H9 (cell line): ENCODE measurements around the gene DGKH. TPM values are rescaled to one million over a fixed set of nuclear protein-coding genes. Genes with fewer than 3 reads are reported as not detected.
"Not testable (repeated sequence)": the region's sequence is repeated elsewhere in the genome, so short reads cannot be mapped to it uniquely, and the experiment has no call there.

Experiments used
- DNase-seq: peaks from one replicate; pipeline ENCODE4 v3.0.0-alpha.2; 2017
- H2AFZ ChIP-seq: one replicate; pipeline ENCODE4 v1.6.1; 2013; ENCODE audit warnings: mild to moderate bottlenecking, low read length, control low read depth, moderate library complexity
- H2AK5ac ChIP-seq: 2 replicates; pipeline ENCODE4 v1.6.1; 2013; ENCODE audit warnings: low read length, control low read depth, mixed read lengths; ENCODE audit not compliant: insufficient read length
- H2BK120ac ChIP-seq: one replicate; pipeline ENCODE4 v1.6.1; 2013; ENCODE audit warnings: low read depth, mild to moderate bottlenecking, low read length, control low read depth, inconsistent platforms; ENCODE audit not compliant: poor library complexity, severe bottlenecking
- H2BK12ac ChIP-seq: 2 replicates; pipeline ENCODE4 v1.6.1; 2013; ENCODE audit warnings: low read length, control low read depth, mixed read lengths, low read depth; ENCODE audit not compliant: insufficient read length
- H2BK15ac ChIP-seq: 2 replicates; pipeline ENCODE4 v1.6.1; 2013; ENCODE audit warnings: low read depth, low read length, control low read depth
- H2BK20ac ChIP-seq: one replicate; pipeline ENCODE4 v1.6.1; 2013; ENCODE audit warnings: low read depth, mild to moderate bottlenecking, low read length, control low read depth, inconsistent platforms; ENCODE audit not compliant: poor library complexity, severe bottlenecking
- H2BK5ac ChIP-seq: 2 replicates; pipeline ENCODE4 v1.6.1; 2013; ENCODE audit warnings: low read length, control low read depth, mixed read lengths; ENCODE audit not compliant: insufficient read length
- H3K14ac ChIP-seq: 2 replicates; pipeline ENCODE4 v1.6.1; 2013; ENCODE audit warnings: low read length, control low read depth; ENCODE audit not compliant: insufficient read depth
- H3K18ac ChIP-seq: 2 replicates; pipeline ENCODE4 v1.6.1; 2013; ENCODE audit warnings: low read depth, mild to moderate bottlenecking, mixed read lengths, low read length, control low read depth; ENCODE audit not compliant: insufficient read length
- H3K23ac ChIP-seq: 2 replicates; pipeline ENCODE4 v1.6.1; 2013; ENCODE audit warnings: low read length, control low read depth, mixed read lengths, low read depth; ENCODE audit not compliant: insufficient read length
- H3K23me2 ChIP-seq: 2 replicates; pipeline ENCODE4 v1.6.1; 2013; ENCODE audit warnings: low read depth, mild to moderate bottlenecking, mixed read lengths, low read length, control low read depth; ENCODE audit not compliant: insufficient read length, poor library complexity, severe bottlenecking
- H3K27ac ChIP-seq: 2 replicates; pipeline ENCODE4 v1.5.1; 2013; ENCODE audit warnings: low read length, control low read depth, mixed read lengths, low read depth; ENCODE audit not compliant: insufficient read length
- H3K27me3 ChIP-seq: 2 replicates; pipeline ENCODE4 v1.6.1; 2013; ENCODE audit warnings: low read length, control low read depth, inconsistent platforms; ENCODE audit not compliant: insufficient read depth
- H3K4ac ChIP-seq: 2 replicates; pipeline ENCODE4 v1.6.1; 2013; ENCODE audit warnings: low read depth, mild to moderate bottlenecking, control low read depth, inconsistent platforms, low read length, moderate library complexity
- H3K4me1 ChIP-seq: 2 replicates; pipeline ENCODE4 v1.6.1; 2013; ENCODE audit warnings: low read length, control low read depth, inconsistent platforms; ENCODE audit not compliant: insufficient read depth
- H3K4me2 ChIP-seq: 2 replicates; pipeline ENCODE4 v1.6.1; 2013; ENCODE audit warnings: low read length, control low read depth, mixed read lengths; ENCODE audit not compliant: insufficient read length, insufficient read depth
- H3K56ac ChIP-seq: 2 replicates; pipeline ENCODE4 v1.6.1; 2013; ENCODE audit warnings: low read depth, mild to moderate bottlenecking, mixed read lengths, low read length, control low read depth; ENCODE audit not compliant: insufficient read length
- H3K79me1 ChIP-seq: 2 replicates; pipeline ENCODE4 v1.6.1; 2013; ENCODE audit warnings: low read depth, mild to moderate bottlenecking, moderate library complexity, low read length, control low read depth, inconsistent platforms; ENCODE audit not compliant: insufficient read depth, poor library complexity, severe bottlenecking
- H3K79me2 ChIP-seq: 2 replicates; pipeline ENCODE4 v1.6.1; 2013; ENCODE audit warnings: low read length, control low read depth, inconsistent platforms; ENCODE audit not compliant: insufficient read depth
- H3K9ac ChIP-seq: 2 replicates; pipeline ENCODE4 v1.6.1; 2013; ENCODE audit warnings: low read length, control low read depth, mixed read lengths; ENCODE audit not compliant: insufficient read length; ENCODE audit errors: extremely low read depth
- H3K9me3 ChIP-seq: one replicate; pipeline ENCODE4 v1.6.1; 2013; ENCODE audit warnings: low read depth, low read length, inconsistent platforms; ENCODE audit not compliant: control insufficient read depth
- H3T11ph ChIP-seq: one replicate; pipeline ENCODE4 v1.6.1; 2013; ENCODE audit warnings: mild to moderate bottlenecking, low read length, control low read depth, inconsistent platforms
- H4K20me1 ChIP-seq: one replicate; pipeline ENCODE4 v1.6.1; 2013; ENCODE audit not compliant: control insufficient read depth, insufficient read length, insufficient read depth
- H4K5ac ChIP-seq: 2 replicates; pipeline ENCODE4 v1.6.1; 2013; ENCODE audit warnings: low read depth, mild to moderate bottlenecking, mixed read lengths, low read length, control low read depth; ENCODE audit not compliant: insufficient read length
- H4K8ac ChIP-seq: replicated peaks from 2 replicates; pipeline ENCODE4 v1.6.1; 2013; ENCODE audit warnings: low read length, control low read depth, mixed read lengths, low read depth; ENCODE audit not compliant: insufficient read length
- H4K91ac ChIP-seq: 2 replicates; pipeline ENCODE4 v1.6.1; 2013; ENCODE audit warnings: low read depth, mild to moderate bottlenecking, moderate library complexity, mixed read lengths, low read length, control low read depth; ENCODE audit not compliant: insufficient read length
- H3K27ac Mint-ChIP-seq, 3 experiments: 2 replicates in 2 of 3; 3 replicates in 1 of 3; pipeline ENCODE4 v1.8.0; 2020 to 2021; ENCODE audit warnings: mixed read lengths in 3 of 3, mild to moderate bottlenecking in 1 of 3, moderate library complexity in 1 of 3
- H3K27me3 Mint-ChIP-seq: 2 replicates; pipeline ENCODE4 v1.8.0; 2021; ENCODE audit warnings: low read depth, mild to moderate bottlenecking, moderate library complexity, mixed read lengths
- H3K36me3 Mint-ChIP-seq, 3 experiments: 2 replicates in 2 of 3; 3 replicates in 1 of 3; pipeline ENCODE4 v1.8.0; 2020 to 2021; ENCODE audit warnings: low read depth in 3 of 3, mixed read lengths in 3 of 3; ENCODE audit not compliant: insufficient read depth in 1 of 3
- H3K4me1 Mint-ChIP-seq, 2 experiments: 2 replicates each; pipeline ENCODE4 v1.8.0; 2020; ENCODE audit warnings: mixed read lengths in 2 of 2
- H3K4me3 Mint-ChIP-seq, 2 experiments: 2 replicates in 1 of 2; 3 replicates in 1 of 2; pipeline ENCODE4 v1.8.0; 2020 to 2021; ENCODE audit warnings: mild to moderate bottlenecking in 2 of 2, mixed read lengths in 2 of 2, moderate library complexity in 1 of 2
- H3K9me3 Mint-ChIP-seq, 2 experiments: 2 replicates in 1 of 2; 3 replicates in 1 of 2; pipeline ENCODE4 v1.8.0; 2020; ENCODE audit warnings: mild to moderate bottlenecking in 2 of 2, mixed read lengths in 2 of 2, moderate library complexity in 1 of 2
- WGBS: extraction: QIAGEN DNeasy Blood & Tissue Kit; methylation state at CpG from one replicate; pipeline ENCODE4 v1.1.7; 2013; ENCODE audit warnings: missing lambda C conversion rate, low lambda C conversion rate, mixed read lengths; ENCODE audit not compliant: insufficient read length; ENCODE audit errors: extremely low coverage; 5-methylcytosine and 5-hydroxymethylcytosine counted together
- total RNA-seq: library from RNA; stranded (reverse); gene quantifications from 2 replicates; pipeline ENCODE4 v1.2.1, GENCODE V29; 2021
- TF ChIP-seq, protein P1 (sequence below): fragments of 200-600 bp; sonication (generic); conservative IDR thresholded peaks from 3 replicates; pipeline ENCODE4 v1.8.0; 2021; ENCODE audit warnings: antibody characterized with exemption, mild to moderate bottlenecking

The DGKH gene
- total RNA-seq, 1 experiment from 2014 or later: 8.6 TPM

DNA sequence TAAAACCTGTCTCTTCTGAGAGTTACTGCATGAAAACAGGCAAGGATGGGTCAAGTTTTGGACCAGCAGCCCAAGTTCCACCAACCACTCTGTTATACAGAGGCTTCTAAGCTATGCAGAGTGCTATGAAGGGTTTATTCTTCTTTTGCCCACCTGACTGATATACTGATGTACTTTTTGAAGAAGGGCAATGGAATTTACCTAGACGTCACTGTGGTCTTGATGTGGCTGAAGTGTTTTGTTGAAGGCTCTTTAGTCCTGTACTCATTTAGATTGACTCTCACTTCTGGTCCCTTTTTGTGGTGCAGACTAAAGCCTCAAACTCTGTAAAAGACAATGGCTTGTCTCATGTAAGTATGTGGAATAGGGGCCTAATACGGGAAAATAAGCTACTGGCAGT is 92.0 kb downstream of the DGKH start:
- H4K8ac ChIP-seq: no peak overlapping the region
- Mint-ChIP-seq H3K9me3 (peaks cover 3 to 5% of the 10 kb centered on the region in 2 experiments; a peak in 3 of 5 replicates), H3K36me3 (peaks cover 6 to 9% (median 7%) of the 10 kb centered on the region in 3 experiments; a peak in 5 of 7 replicates), H3K27me3 (no peaks in the 10 kb centered on the region; the same call in 1 of the 2 replicates), H3K4me3 (no peak overlapping the region), H3K4me1 (peaks cover 0 to 4% of the 10 kb centered on the region in 2 experiments; a peak in 1 of 4 replicates), H3K27ac (no peak overlapping the region)
- H3K14ac ChIP-seq: no peak overlapping the region
- no peak overlapping the region for H4K91ac ChIP-seq
- no peak overlapping the region for H2BK12ac ChIP-seq
- no peak overlapping the region for H3K23ac ChIP-seq
- no peak overlapping the region for H2BK20ac ChIP-seq
- H3K4me1 ChIP-seq: no peaks in the 10 kb centered on the region
- no peak overlapping the region for H3K27ac ChIP-seq
- WGBS: no CpG with 5 or more reads among the region's 2 CpGs
- no peaks in the 10 kb centered on the region for H3K79me2 ChIP-seq
- H4K5ac ChIP-seq: no peak overlapping the region
- no peaks in the 10 kb centered on the region for H3K27me3 ChIP-seq
- H2BK15ac ChIP-seq: no peak overlapping the region
- H3K4me2 ChIP-seq: no peak overlapping the region
- H3T11ph ChIP-seq: no peak overlapping the region
- no peaks in the 10 kb centered on the region for H3K9me3 ChIP-seq
- H2AFZ ChIP-seq: no peak overlapping the region
- H2AK5ac ChIP-seq: no peak overlapping the region
- no peaks in the 10 kb centered on the region for H3K23me2 ChIP-seq
- no peak overlapping the region for H3K4ac ChIP-seq
- H2BK120ac ChIP-seq: no peak overlapping the region
- H3K9ac ChIP-seq: no peak overlapping the region
- no peak overlapping the region for H3K56ac ChIP-seq
- TF ChIP-seq, protein P1, sequence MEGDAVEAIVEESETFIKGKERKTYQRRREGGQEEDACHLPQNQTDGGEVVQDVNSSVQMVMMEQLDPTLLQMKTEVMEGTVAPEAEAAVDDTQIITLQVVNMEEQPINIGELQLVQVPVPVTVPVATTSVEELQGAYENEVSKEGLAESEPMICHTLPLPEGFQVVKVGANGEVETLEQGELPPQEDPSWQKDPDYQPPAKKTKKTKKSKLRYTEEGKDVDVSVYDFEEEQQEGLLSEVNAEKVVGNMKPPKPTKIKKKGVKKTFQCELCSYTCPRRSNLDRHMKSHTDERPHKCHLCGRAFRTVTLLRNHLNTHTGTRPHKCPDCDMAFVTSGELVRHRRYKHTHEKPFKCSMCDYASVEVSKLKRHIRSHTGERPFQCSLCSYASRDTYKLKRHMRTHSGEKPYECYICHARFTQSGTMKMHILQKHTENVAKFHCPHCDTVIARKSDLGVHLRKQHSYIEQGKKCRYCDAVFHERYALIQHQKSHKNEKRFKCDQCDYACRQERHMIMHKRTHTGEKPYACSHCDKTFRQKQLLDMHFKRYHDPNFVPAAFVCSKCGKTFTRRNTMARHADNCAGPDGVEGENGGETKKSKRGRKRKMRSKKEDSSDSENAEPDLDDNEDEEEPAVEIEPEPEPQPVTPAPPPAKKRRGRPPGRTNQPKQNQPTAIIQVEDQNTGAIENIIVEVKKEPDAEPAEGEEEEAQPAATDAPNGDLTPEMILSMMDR: no peak
- H4K20me1 ChIP-seq: no peaks in the 10 kb centered on the region
- H2BK5ac ChIP-seq: no peak overlapping the region
- no peak overlapping the region for H3K18ac ChIP-seq
- DNase-seq: no peak
- no peaks in the 10 kb centered on the region for H3K79me1 ChIP-seq

DNA sequence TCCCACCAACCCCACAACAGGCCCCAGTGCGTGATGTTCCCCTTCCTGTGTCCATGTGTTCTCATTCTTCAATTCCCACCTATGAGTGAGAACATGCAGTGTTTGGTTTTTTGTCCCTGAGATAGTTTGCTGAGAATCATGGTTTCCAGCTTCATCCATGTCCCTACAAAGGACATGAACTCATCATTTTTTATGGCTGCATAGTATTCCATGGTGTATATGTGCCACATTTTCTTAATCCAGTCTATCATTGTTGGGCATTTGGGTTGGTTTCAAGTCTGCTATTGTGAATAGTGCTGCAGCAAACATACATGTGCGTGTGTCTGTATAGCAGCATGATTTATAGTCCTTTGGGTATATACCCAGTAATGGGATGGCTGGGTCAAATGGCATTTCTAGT is 92.6 kb downstream of the DGKH start:
- H2AK5ac ChIP-seq, H3K36me3 Mint-ChIP-seq, H4K5ac ChIP-seq, H3K4me3 Mint-ChIP-seq, H3K79me1 ChIP-seq, H3K4me1 ChIP-seq, H3K4me1 Mint-ChIP-seq, H4K8ac ChIP-seq, H4K91ac ChIP-seq, H2BK20ac ChIP-seq, H3K18ac ChIP-seq, H3K79me2 ChIP-seq, H2BK120ac ChIP-seq, H3K23ac ChIP-seq, H3K27ac Mint-ChIP-seq, H3K4ac ChIP-seq, H4K20me1 ChIP-seq, H3K9me3 ChIP-seq, H2BK12ac ChIP-seq, H3K14ac ChIP-seq, H3K56ac ChIP-seq, H2BK15ac ChIP-seq, H2BK5ac ChIP-seq, H3K27ac ChIP-seq, H3K27me3 ChIP-seq, H3K23me2 ChIP-seq, H3K4me2 ChIP-seq, DNase-seq, H3K9me3 Mint-ChIP-seq, H2AFZ ChIP-seq, H3K27me3 Mint-ChIP-seq, H3T11ph ChIP-seq, H3K9ac ChIP-seq: not testable (repeated sequence)
- WGBS: no CpG with 5 or more reads among the region's 2 CpGs
